HFF-Myc (cell line): Measurements from ENCODE around the gene VAV1.

Experiments
- DNase-seq: peaks from one replicate; pipeline ENCODE4 v3.0.0-alpha.2; 2011; ENCODE audit warnings: low read depth; ENCODE audit errors: extremely low read depth
- H3K4me3 ChIP-seq: replicated peaks from 2 replicates; pipeline ENCODE4 v1.5.1; 2011; ENCODE audit warnings: low read depth, mild to moderate bottlenecking, control low read depth, low read length
- CTCF ChIP-seq: IDR thresholded peaks from 2 replicates; pipeline ENCODE4 v1.5.1; 2012; ENCODE audit warnings: mild to moderate bottlenecking, low read depth, low read length, control low read depth; ENCODE audit errors: missing control alignments

The VAV1 gene

GRCh38 chr19:6886277-6886897 lies 113.9 kb downstream of the VAV1 start:
- H3K4me3 ChIP-seq: no peak overlapping the region
- TF ChIP-seq CTCF: no peak
- no peak for DNase-seq

- no peak for TF ChIP-seq CTCF
- no peak within 1 kb of the TSS for H3K4me3 ChIP-seq
- DNase-seq: no peak
These were observed 114.8 kb downstream of the VAV1 start, which contains the start of gene ADGRE1 for GRCh38 chr19:6887316-6887715. TSS of gene ADGRE1 (plus strand) at chr19:6887579. CDS start at chr19:6887609, 30 bp downstream.

GRCh38 chr19:6888967-6889366 lies 116.5 kb downstream of the VAV1 start:
- no peak overlapping the region for H3K4me3 ChIP-seq
- DNase-seq: no peak
- TF ChIP-seq CTCF: no peak

- H3K4me3 ChIP-seq: no peak overlapping the region
- no peak for TF ChIP-seq CTCF
- DNase-seq: no peak
These were observed 117.9 kb downstream of the VAV1 start for GRCh38 chr19:6890401-6890913.

GRCh38 chr19:6890938-6891337 lies 118.4 kb downstream of the VAV1 start:
- DNase-seq: no peak
- no peak overlapping the region for H3K4me3 ChIP-seq
- no peak for TF ChIP-seq CTCF

GRCh38 chr19:6891761-6892385 lies 119.4 kb downstream of the VAV1 start:
- TF ChIP-seq CTCF: no peak
- H3K4me3 ChIP-seq: no peak overlapping the region
- no peak for DNase-seq
